GM23338 (cell line): ENCODE data around the gene CACNA1C. TPM values are rescaled to one million over a fixed set of nuclear protein-coding genes. Genes with fewer than 3 reads are reported as not detected.

Experiments
- ATAC-seq: fragments of 200-7000 bp; cut with Tn5 transposase; 3 replicates; pipeline ENCODE4 v1.9.1; 2020
- DNase-seq: peaks from one replicate; pipeline ENCODE4 v3.0.0-alpha.2; 2015; ENCODE audit warnings: low spot score
- H2AFZ ChIP-seq: fragments of 200-600 bp; sonication (generic); 2 replicates; pipeline ENCODE4 v1.8.0; 2016; ENCODE audit warnings: antibody characterized with exemption, mild to moderate bottlenecking, moderate library complexity
- H3F3A ChIP-seq: fragments of 200-600 bp; sonication (generic); replicated peaks from 2 replicates; pipeline ENCODE4 v1.8.0; 2017; ENCODE audit warnings: antibody characterized with exemption, mixed run types, low read depth
- H3K27ac ChIP-seq: fragments of 200-600 bp; sonication (generic); 2 replicates; pipeline ENCODE4 v1.6.1; 2016; ENCODE audit warnings: low read depth
- H3K27me3 ChIP-seq: fragments of 200-600 bp; sonication (generic); 2 replicates; pipeline ENCODE4 v1.8.0; 2016; ENCODE audit warnings: mild to moderate bottlenecking, mixed run types, moderate library complexity; ENCODE audit not compliant: insufficient read depth
- H3K36me3 ChIP-seq: fragments of 200-600 bp; sonication (generic); 2 replicates; pipeline ENCODE4 v1.8.0; 2016; ENCODE audit warnings: mild to moderate bottlenecking; ENCODE audit not compliant: insufficient read depth
- H3K4me1 ChIP-seq: fragments of 200-600 bp; sonication (generic); 2 replicates; pipeline ENCODE4 v1.8.0; 2016; ENCODE audit warnings: mild to moderate bottlenecking, moderate library complexity; ENCODE audit not compliant: insufficient read depth
- H3K4me2 ChIP-seq: fragments of 200-600 bp; sonication (generic); 2 replicates; pipeline ENCODE4 v1.7.1; 2017; ENCODE audit warnings: mixed run types
- H3K4me3 ChIP-seq: fragments of 200-600 bp; sonication (generic); 2 replicates; pipeline ENCODE4 v1.6.1; 2016; ENCODE audit warnings: mixed run types
- H3K79me2 ChIP-seq: fragments of 200-600 bp; sonication (generic); replicated peaks from 2 replicates; pipeline ENCODE4 v1.8.0; 2017; ENCODE audit warnings: mild to moderate bottlenecking; ENCODE audit not compliant: insufficient read depth
- H3K9me2 ChIP-seq: fragments of 200-600 bp; sonication (generic); 2 replicates; pipeline ENCODE4 v1.8.0; 2017; ENCODE audit not compliant: insufficient read depth
- H4K20me1 ChIP-seq: fragments of 200-600 bp; sonication (generic); replicated peaks from 2 replicates; pipeline ENCODE4 v1.8.0; 2017; ENCODE audit warnings: mild to moderate bottlenecking; ENCODE audit not compliant: insufficient read depth
- H3K27ac Mint-ChIP-seq: 2 replicates; pipeline ENCODE4 v1.8.0; 2020; ENCODE audit warnings: inconsistent platforms, mild to moderate bottlenecking, moderate library complexity, mixed read lengths
- H3K27me3 Mint-ChIP-seq: 3 replicates; pipeline ENCODE4 v1.8.0; 2022; ENCODE audit warnings: low read depth, mild to moderate bottlenecking, moderate library complexity, mixed read lengths, inconsistent platforms; ENCODE audit not compliant: insufficient read depth, poor library complexity
- H3K36me3 Mint-ChIP-seq: 3 replicates; pipeline ENCODE4 v1.8.0; 2021; ENCODE audit warnings: low read depth, mild to moderate bottlenecking, inconsistent platforms, moderate library complexity, mixed read lengths
- H3K4me1 Mint-ChIP-seq: 3 replicates; pipeline ENCODE4 v1.8.0; 2020; ENCODE audit warnings: mild to moderate bottlenecking, inconsistent platforms, mixed read lengths
- H3K4me3 Mint-ChIP-seq: 3 replicates; pipeline ENCODE4 v1.8.0; 2021; ENCODE audit warnings: moderate library complexity, mild to moderate bottlenecking, inconsistent platforms, mixed read lengths
- H3K9me3 Mint-ChIP-seq: 3 replicates; pipeline ENCODE4 v1.8.0; 2020; ENCODE audit warnings: moderate library complexity, mild to moderate bottlenecking, inconsistent platforms, mixed read lengths
- CREB1 ChIP-seq: fragments of 250-450 bp; sonication (Bioruptor Pico); IDR thresholded peaks from 2 replicates; pipeline ENCODE4 v1.5.0; 2020; ENCODE audit warnings: low read depth, mild to moderate bottlenecking, moderate library complexity
- EZH2 ChIP-seq: fragments of 200-600 bp; sonication (generic); IDR thresholded peaks from one replicate; pipeline ENCODE4 v1.8.0; 2017; ENCODE audit warnings: antibody characterized with exemption, mild to moderate bottlenecking, low read depth; ENCODE audit not compliant: unreplicated experiment
- NANOG ChIP-seq: IDR thresholded peaks from 2 replicates; pipeline ENCODE4 v1.6.1; 2016; ENCODE audit warnings: antibody characterized with exemption, borderline replicate concordance
- POLR2AphosphoS5 ChIP-seq: IDR thresholded peaks from 2 replicates; pipeline ENCODE4 v1.6.1; 2016; ENCODE audit warnings: antibody characterized with exemption, low read depth
- STAT1 ChIP-seq: IDR thresholded peaks from one replicate; pipeline ENCODE4 v1.6.1; 2016; ENCODE audit warnings: antibody characterized with exemption; ENCODE audit not compliant: unreplicated experiment
- ZNF114 ChIP-seq: fragments of 250-450 bp; sonication (Bioruptor Pico); IDR thresholded peaks from 2 replicates; pipeline ENCODE4 v1.5.0; 2020; ENCODE audit warnings: mild to moderate bottlenecking, moderate library complexity
- ZNF331 ChIP-seq: fragments of 250-450 bp; sonication (Bioruptor Pico); IDR thresholded peaks from 2 replicates; pipeline ENCODE4 v1.5.0; 2020; ENCODE audit warnings: low read depth, mild to moderate bottlenecking, moderate library complexity
- polyA plus RNA-seq: library from polyadenylated mRNA; unstranded; fragments of >200 nt; fragmentation: Nextera tagmentation; extraction: Ambion mirVana; gene quantifications from 2 replicates; pipeline ENCODE4 v1.2.1, GENCODE V29; 2016
- total RNA-seq: library from RNA; depleted of rRNA; stranded (reverse); fragments of >200 nt; shearing (Covaris generic); gene quantifications from 2 replicates; pipeline ENCODE4 v1.2.3, GENCODE V29; 2014
- TF ChIP-seq, protein P1 (sequence below): IDR thresholded peaks from one replicate; pipeline ENCODE4 v1.6.1; 2018; ENCODE audit warnings: antibody characterized with exemption; ENCODE audit not compliant: unreplicated experiment
- TF ChIP-seq, protein P2 (sequence below), 2 experiments: fragments of 200-600 bp in 1 of 2; sonication (generic) in 1 of 2; conservative IDR thresholded peaks; 2 replicates each; pipeline versions ENCODE4 v1.5.1 to v1.6.1; 2016 to 2017; ENCODE audit warnings: antibody characterized with exemption in 2 of 2, low read depth in 2 of 2, mild to moderate bottlenecking in 2 of 2, moderate library complexity in 1 of 2
- TF ChIP-seq, protein P3 (sequence below): IDR thresholded peaks from 2 replicates; pipeline ENCODE4 v1.6.1; 2016; ENCODE audit warnings: antibody characterized with exemption

Gene CACNA1C
- total and polyA plus RNA-seq, 2 experiments from 2014 or later = 0.78 to 2.1 TPM

DNA sequence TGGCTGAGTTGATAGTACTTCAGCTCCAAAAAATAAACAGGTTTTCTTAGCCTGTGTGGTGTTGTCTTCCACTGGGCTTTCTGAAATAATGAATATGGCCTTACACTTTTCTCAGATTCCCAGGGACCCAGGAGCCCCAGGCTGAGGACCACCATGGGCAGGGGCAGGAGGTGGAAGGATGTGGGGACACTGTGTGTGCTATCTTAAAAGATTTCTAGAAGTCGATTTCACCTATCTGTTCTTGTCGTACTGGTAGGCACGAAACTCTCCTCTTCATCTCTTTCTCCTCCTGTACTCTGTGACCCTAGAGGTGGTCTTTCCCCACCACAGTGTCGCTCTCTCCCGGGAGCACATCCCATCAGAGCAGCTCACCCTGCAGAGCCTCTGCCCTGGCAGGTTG lies 634.3 kb downstream of the CACNA1C start (continued):
- TF ChIP-seq, protein P1, sequence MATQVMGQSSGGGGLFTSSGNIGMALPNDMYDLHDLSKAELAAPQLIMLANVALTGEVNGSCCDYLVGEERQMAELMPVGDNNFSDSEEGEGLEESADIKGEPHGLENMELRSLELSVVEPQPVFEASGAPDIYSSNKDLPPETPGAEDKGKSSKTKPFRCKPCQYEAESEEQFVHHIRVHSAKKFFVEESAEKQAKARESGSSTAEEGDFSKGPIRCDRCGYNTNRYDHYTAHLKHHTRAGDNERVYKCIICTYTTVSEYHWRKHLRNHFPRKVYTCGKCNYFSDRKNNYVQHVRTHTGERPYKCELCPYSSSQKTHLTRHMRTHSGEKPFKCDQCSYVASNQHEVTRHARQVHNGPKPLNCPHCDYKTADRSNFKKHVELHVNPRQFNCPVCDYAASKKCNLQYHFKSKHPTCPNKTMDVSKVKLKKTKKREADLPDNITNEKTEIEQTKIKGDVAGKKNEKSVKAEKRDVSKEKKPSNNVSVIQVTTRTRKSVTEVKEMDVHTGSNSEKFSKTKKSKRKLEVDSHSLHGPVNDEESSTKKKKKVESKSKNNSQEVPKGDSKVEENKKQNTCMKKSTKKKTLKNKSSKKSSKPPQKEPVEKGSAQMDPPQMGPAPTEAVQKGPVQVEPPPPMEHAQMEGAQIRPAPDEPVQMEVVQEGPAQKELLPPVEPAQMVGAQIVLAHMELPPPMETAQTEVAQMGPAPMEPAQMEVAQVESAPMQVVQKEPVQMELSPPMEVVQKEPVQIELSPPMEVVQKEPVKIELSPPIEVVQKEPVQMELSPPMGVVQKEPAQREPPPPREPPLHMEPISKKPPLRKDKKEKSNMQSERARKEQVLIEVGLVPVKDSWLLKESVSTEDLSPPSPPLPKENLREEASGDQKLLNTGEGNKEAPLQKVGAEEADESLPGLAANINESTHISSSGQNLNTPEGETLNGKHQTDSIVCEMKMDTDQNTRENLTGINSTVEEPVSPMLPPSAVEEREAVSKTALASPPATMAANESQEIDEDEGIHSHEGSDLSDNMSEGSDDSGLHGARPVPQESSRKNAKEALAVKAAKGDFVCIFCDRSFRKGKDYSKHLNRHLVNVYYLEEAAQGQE = no peak
- TF ChIP-seq EZH2 (no peak), CREB1 (no peak)
- TF ChIP-seq, protein P2, sequence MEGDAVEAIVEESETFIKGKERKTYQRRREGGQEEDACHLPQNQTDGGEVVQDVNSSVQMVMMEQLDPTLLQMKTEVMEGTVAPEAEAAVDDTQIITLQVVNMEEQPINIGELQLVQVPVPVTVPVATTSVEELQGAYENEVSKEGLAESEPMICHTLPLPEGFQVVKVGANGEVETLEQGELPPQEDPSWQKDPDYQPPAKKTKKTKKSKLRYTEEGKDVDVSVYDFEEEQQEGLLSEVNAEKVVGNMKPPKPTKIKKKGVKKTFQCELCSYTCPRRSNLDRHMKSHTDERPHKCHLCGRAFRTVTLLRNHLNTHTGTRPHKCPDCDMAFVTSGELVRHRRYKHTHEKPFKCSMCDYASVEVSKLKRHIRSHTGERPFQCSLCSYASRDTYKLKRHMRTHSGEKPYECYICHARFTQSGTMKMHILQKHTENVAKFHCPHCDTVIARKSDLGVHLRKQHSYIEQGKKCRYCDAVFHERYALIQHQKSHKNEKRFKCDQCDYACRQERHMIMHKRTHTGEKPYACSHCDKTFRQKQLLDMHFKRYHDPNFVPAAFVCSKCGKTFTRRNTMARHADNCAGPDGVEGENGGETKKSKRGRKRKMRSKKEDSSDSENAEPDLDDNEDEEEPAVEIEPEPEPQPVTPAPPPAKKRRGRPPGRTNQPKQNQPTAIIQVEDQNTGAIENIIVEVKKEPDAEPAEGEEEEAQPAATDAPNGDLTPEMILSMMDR (conservative IDR thresholded peaks at IDR 0.05; ENCODE audit: low read depth in 2 of 2) = no peak

DNA sequence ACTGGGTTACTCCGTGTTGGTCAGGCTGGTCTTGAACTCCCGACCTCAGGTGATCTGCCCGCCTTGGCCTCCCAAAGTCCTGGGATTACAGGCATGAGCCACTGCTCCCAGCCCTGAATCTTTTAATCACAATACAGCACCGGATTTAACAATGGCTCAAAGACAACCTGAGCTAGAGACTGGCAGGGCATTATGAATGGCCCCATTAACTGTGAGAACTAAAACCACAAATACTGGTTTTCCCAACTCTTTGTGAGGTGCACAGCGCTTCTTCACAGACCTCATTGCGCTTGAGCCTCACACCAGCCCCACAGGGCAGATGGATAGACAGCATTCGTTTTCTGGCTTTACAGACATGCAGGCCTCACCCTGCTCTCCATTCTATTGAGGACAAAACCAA lies 634.9 kb downstream of the CACNA1C start:
- no peak overlapping the region for H3K27ac Mint-ChIP-seq

More for the DNA sequence above, 634.9 kb downstream of the CACNA1C start:
- Mint-ChIP-seq H3K4me3 (no peak overlapping the region), H3K4me1 (peaks cover 25% of the 10 kb centered on the region), H3K27me3 (peaks cover 27% of the 10 kb centered on the region), H3K36me3 (peaks cover 2% of the 10 kb centered on the region), H3K9me3 (peaks cover 2% of the 10 kb centered on the region)
- Histone ChIP-seq H3K9me2 (no peaks in the 10 kb centered on the region), H2AFZ (no peak overlapping the region), H3K27me3 (peaks cover 9% of the 10 kb centered on the region; the same call in 1 of the 2 replicates), H4K20me1 (no peaks in the 10 kb centered on the region), H3K4me3 (no peak overlapping the region), H3K4me1 (peaks cover 29% of the 10 kb centered on the region), H3K79me2 (no peaks in the 10 kb centered on the region), H3K4me2 (no peak overlapping the region), H3K27ac (no peak overlapping the region), H3F3A (no peaks in the 10 kb centered on the region; the same call in 1 of the 2 replicates), H3K36me3 (no peaks in the 10 kb centered on the region)
- DNase-seq = no peak
- ATAC-seq = no peak
- TF ChIP-seq NANOG (no peak), POLR2AphosphoS5 (no peak), ZNF114 (CRISPR knock-in tag) (no peak), STAT1 (no peak), ZNF331 (CRISPR knock-in tag) (no peak), EZH2 (no peak)
- TF ChIP-seq, protein P3, sequence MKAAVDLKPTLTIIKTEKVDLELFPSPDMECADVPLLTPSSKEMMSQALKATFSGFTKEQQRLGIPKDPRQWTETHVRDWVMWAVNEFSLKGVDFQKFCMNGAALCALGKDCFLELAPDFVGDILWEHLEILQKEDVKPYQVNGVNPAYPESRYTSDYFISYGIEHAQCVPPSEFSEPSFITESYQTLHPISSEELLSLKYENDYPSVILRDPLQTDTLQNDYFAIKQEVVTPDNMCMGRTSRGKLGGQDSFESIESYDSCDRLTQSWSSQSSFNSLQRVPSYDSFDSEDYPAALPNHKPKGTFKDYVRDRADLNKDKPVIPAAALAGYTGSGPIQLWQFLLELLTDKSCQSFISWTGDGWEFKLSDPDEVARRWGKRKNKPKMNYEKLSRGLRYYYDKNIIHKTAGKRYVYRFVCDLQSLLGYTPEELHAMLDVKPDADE = no peak
